Epithelial cell of proximal tubule (primary cell): ENCODE results near the gene NUDT8. TPM values are rescaled to one million over a fixed set of nuclear protein-coding genes. Genes with fewer than 3 reads are reported as not detected.
"Not testable (repeated sequence)": the region's sequence is repeated elsewhere in the genome, so short reads cannot be mapped to it uniquely, and the experiment has no call there.

Experiments used
- DNase-seq: peaks from one replicate; pipeline ENCODE4 v3.0.0-alpha.2; 2011; ENCODE audit warnings: low read depth
- H3K4me3 ChIP-seq: 2 replicates; pipeline ENCODE4 v1.5.1; 2011; ENCODE audit warnings: low read depth, mild to moderate bottlenecking, low read length
- CTCF ChIP-seq: conservative IDR thresholded peaks from 2 replicates; pipeline ENCODE4 v1.5.1; 2012; ENCODE audit warnings: low read depth, mild to moderate bottlenecking, low read length
- total RNA-seq: library from RNA; depleted of rRNA; stranded (reverse); fragments of >200 nt; gene quantifications from 2 replicates; pipeline ENCODE4 v1.2.3, GENCODE V29; 2015

Gene NUDT8
- total RNA-seq, 1 donor from 2014 or later, result 29.3 TPM

- no peak for DNase-seq
- H3K4me3 ChIP-seq, result no peak overlapping the region
- no peak for TF ChIP-seq CTCF
These were observed 28.6 kb downstream of the NUDT8 start for GRCh38 chr11:67601098-67601497.

DNA sequence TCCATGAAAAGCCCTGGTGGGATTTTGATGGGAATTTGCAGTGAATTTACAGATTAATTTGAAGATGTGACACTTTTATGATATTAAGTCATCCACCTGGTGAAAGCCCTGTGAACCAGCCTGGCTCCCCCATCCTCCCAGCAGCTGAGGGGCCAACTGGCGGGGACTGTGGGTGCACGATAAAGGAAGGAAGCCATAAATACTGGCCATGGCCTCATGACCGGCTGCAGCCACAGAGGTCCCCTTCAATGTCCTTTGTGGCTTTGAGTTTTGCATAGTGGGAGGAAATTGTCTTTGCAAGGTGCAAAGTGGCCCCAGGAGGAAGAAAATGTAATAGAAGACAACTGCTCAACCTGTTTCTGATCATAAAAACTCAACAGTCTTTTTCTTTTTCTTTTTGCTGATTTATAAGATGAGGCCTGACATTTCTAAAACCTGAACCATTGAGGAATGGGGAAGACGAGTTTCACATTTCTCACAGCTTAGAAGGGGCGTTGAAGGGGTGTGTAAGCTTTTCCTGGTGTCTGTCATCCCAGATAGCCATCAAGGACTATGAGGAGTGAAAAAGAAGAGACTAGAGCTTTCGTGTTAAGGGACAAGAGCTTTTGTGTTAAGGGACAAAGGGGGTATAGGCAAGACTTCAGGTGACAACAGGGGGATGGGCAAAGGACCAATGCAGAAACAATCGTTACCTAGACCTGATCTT, 29.3 kb downstream of the NUDT8 start:
- no peak for TF ChIP-seq CTCF
- no peak for DNase-seq
- no peak overlapping the region for H3K4me3 ChIP-seq

DNA sequence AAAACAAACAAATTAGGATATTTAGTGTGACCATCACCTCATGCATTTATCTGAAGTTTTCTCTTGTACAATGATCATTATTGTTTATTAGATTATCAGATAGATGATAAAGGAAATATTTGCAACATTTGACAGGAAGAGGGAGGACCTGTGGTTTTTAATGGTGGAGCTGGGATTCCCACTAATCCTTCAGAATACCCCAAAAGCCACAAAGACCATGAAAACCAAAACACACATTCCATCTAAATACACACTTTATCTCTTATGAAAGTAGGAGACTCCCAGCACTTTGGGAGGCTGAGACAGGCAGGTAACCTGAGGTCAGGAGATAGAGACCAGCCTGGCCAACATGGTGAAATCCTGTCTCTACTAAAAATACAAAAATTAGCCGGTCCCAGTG, 30.6 kb downstream of the NUDT8 start:
- no peak for DNase-seq
- TF ChIP-seq CTCF, result no peak
- H3K4me3 ChIP-seq, result no peak overlapping the region

GRCh38 chr11:67597963-67598362, 31.8 kb downstream of the NUDT8 start:
- H3K4me3 ChIP-seq, DNase-seq: not testable (repeated sequence)

DNA sequence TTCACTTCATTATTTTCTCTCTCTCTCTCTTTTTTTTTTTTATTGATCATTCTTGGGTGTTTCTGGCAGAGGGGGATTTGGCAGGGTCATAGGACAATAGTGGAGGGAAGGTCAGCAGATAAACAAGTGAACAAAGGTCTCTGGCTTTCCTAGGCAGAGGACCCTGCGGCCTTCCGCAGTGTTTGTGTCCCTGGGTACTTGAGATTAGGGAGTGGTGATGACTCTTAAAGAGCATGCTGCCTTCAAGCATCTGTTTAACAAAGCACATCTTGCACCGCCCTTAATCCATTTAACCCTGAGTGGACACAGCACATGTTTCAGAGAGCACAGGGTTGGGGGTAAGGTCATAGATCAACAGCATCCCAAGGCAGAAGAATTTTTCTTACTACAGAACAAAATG, 32.3 kb downstream of the NUDT8 start:
- not testable (repeated sequence) for H3K4me3 ChIP-seq, DNase-seq

DNA sequence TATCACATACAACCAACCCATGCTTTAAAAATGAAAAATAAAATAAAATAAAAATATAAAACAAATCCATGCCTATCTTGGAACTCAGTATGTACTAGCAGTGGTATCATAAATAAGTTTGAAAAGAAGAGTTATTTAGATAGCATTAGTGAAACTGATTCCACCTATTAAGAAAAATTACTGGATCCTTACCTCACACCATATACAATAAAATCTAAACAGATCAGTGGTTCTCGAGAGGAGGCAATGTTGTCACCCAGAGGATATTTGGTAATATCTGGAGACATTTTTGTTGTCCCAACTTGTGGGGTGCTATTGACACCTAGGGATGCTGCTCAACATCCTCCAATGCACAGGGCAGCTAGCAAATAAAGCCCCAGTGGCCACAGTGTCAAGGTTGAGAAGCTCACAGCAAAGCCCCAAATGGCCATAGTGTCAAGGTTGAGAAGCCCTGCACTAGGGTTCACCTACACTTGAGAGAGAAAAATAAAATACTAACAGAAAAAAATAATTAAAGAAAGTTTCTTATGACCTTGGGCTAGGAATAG, 32.9 kb downstream of the NUDT8 start:
- H3K4me3 ChIP-seq, result no peak overlapping the region
- no peak for DNase-seq

GRCh38 chr11:67594480-67594879, 35.3 kb downstream of the NUDT8 start:
- no peak overlapping the region for H3K4me3 ChIP-seq
- DNase-seq, result no peak
- no peak for TF ChIP-seq CTCF

More for the DNA sequence above, 32.9 kb downstream of the NUDT8 start:
- TF ChIP-seq CTCF, result no peak

DNA sequence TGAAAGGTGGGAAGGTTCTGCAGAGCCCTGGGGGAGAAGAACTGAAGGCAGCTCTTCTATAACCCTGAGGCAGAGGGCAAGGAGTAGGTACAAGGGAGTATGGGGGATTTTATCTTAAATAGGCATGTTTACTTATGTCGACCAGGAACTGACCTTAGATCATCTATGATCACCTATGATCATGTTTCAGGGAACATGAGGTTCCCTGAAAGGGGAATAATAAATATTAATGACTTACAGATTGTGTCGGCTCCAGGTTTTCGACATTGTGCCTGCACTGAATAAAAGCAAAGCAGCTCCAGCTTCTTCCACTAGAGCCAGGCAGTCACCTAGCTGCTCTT, 36.2 kb downstream of the NUDT8 start:
- no peak for TF ChIP-seq CTCF
- no peak for DNase-seq
- H3K4me3 ChIP-seq, result no peak overlapping the region
